Liver (tissue), 9 donors: Measurements from ENCODE around the gene P2RY14. TPM values are rescaled to one million over a fixed set of nuclear protein-coding genes. Genes with fewer than 3 reads are reported as not detected.

Source experiments
- DNase-seq: peaks from one replicate; pipeline ENCODE4 v3.0.0-alpha.2; 2017; ENCODE audit warnings: low spot score
- H3K27ac ChIP-seq, 2 donors: one replicate each; pipeline ENCODE4 v1.7.0; 2013; ENCODE audit warnings: inconsistent platforms in 2 of 2, low read length in 2 of 2, control low read depth in 1 of 2, low read depth in 1 of 2, mild to moderate bottlenecking in 1 of 2
- H3K27me3 ChIP-seq, 4 donors: one replicate each; pipeline versions ENCODE4 v1.6.1 to v1.7.0; 2013; ENCODE audit warnings: low read length in 3 of 4, inconsistent platforms in 1 of 4, mild to moderate bottlenecking in 1 of 4, moderate library complexity in 1 of 4; ENCODE audit not compliant: control insufficient read depth in 4 of 4, insufficient read depth in 4 of 4
- H3K36me3 ChIP-seq, 4 donors: one replicate each; pipeline versions ENCODE4 v1.6.1 to v1.7.0; 2013; ENCODE audit warnings: low read length in 3 of 4, mild to moderate bottlenecking in 3 of 4, low read depth in 1 of 4, moderate library complexity in 1 of 4; ENCODE audit not compliant: control insufficient read depth in 4 of 4, insufficient read depth in 3 of 4
- H3K4me1 ChIP-seq, 4 donors: one replicate each; pipeline versions ENCODE4 v1.6.1 to v1.7.0; 2013; ENCODE audit warnings: low read length in 3 of 4, mild to moderate bottlenecking in 3 of 4, moderate library complexity in 1 of 4; ENCODE audit not compliant: control insufficient read depth in 4 of 4, insufficient read depth in 4 of 4
- H3K4me3 ChIP-seq, 3 donors: one replicate each; pipeline versions ENCODE4 v1.6.1 to v1.7.0; 2013; ENCODE audit warnings: low read length in 3 of 3, control low read depth in 1 of 3, low read depth in 1 of 3, mild to moderate bottlenecking in 1 of 3
- H3K9ac ChIP-seq, 2 donors: one replicate each; pipeline ENCODE4 v1.7.0; 2013; ENCODE audit warnings: low read length in 2 of 2, mild to moderate bottlenecking in 2 of 2, moderate library complexity in 2 of 2, control low read depth in 1 of 2, low read depth in 1 of 2
- H3K9me3 ChIP-seq, 4 donors: one replicate each; pipeline versions ENCODE4 v1.6.1 to v1.7.0; 2013; ENCODE audit warnings: low read length in 3 of 4; ENCODE audit not compliant: control insufficient read depth in 4 of 4
- ATF3 ChIP-seq: IDR thresholded peaks from 2 replicates; pipeline ENCODE4 v1.6.1; 2016; ENCODE audit warnings: antibody characterized with exemption
- CTCF ChIP-seq: fragments of 150-350 bp; IDR thresholded peaks from 2 replicates; pipeline ENCODE4 v1.5.1; 2017; ENCODE audit warnings: improper control_type of control experiment, low read depth, low read length; ENCODE audit not compliant: missing input control
- EGR1 ChIP-seq, 2 donors: IDR thresholded peaks; 2 replicates each; pipeline ENCODE4 v1.6.1; 2016 to 2018; ENCODE audit warnings: antibody characterized with exemption in 2 of 2, low read depth in 2 of 2
- FOXA1 ChIP-seq: IDR thresholded peaks from 2 replicates; pipeline ENCODE4 v1.6.1; 2016; ENCODE audit warnings: antibody characterized with exemption
- FOXA2 ChIP-seq: IDR thresholded peaks from 2 replicates; pipeline ENCODE4 v1.6.1; 2016; ENCODE audit warnings: antibody characterized with exemption
- GABPA ChIP-seq, 2 donors: IDR thresholded peaks in 1 of 2; conservative IDR thresholded peaks in 1 of 2; 2 replicates each; pipeline ENCODE4 v1.6.1; 2016; ENCODE audit warnings: antibody characterized with exemption in 2 of 2, mild to moderate bottlenecking in 1 of 2, moderate library complexity in 1 of 2
- HNF4A ChIP-seq, 2 donors: conservative IDR thresholded peaks; 2 replicates each; pipeline ENCODE4 v1.6.1; 2016; ENCODE audit warnings: antibody characterized with exemption in 2 of 2, mild to moderate bottlenecking in 2 of 2
- HNF4G ChIP-seq: IDR thresholded peaks from 2 replicates; pipeline ENCODE4 v1.6.1; 2016; ENCODE audit warnings: antibody characterized with exemption
- JUND ChIP-seq, 2 donors: IDR thresholded peaks; 2 replicates each; pipeline ENCODE4 v1.6.1; 2016; ENCODE audit warnings: antibody characterized with exemption in 2 of 2
- MAX ChIP-seq: IDR thresholded peaks from 2 replicates; pipeline ENCODE4 v1.6.1; 2016; ENCODE audit warnings: antibody characterized with exemption
- NR2F2 ChIP-seq: IDR thresholded peaks from 2 replicates; pipeline ENCODE4 v1.6.1; 2016; ENCODE audit warnings: antibody characterized with exemption
- RAD21 ChIP-seq, 2 donors: IDR thresholded peaks; 2 replicates each; pipeline ENCODE4 v1.6.1; 2016; ENCODE audit warnings: antibody characterized with exemption in 2 of 2, mild to moderate bottlenecking in 2 of 2
- REST ChIP-seq: IDR thresholded peaks from 2 replicates; pipeline ENCODE4 v1.6.1; 2016; ENCODE audit warnings: antibody characterized with exemption, mild to moderate bottlenecking
- RXRA ChIP-seq, 2 donors: IDR thresholded peaks; 2 replicates each; pipeline ENCODE4 v1.6.1; 2017 to 2018; ENCODE audit warnings: antibody characterized with exemption in 2 of 2, mild to moderate bottlenecking in 1 of 2
- SP1 ChIP-seq: IDR thresholded peaks from 2 replicates; pipeline ENCODE4 v1.6.1; 2018; ENCODE audit warnings: antibody characterized with exemption, mild to moderate bottlenecking
- TAF1 ChIP-seq: conservative IDR thresholded peaks from 2 replicates; pipeline ENCODE4 v1.6.1; 2016; ENCODE audit warnings: antibody characterized with exemption, mild to moderate bottlenecking
- YY1 ChIP-seq: IDR thresholded peaks from 2 replicates; pipeline ENCODE4 v1.6.1; 2016; ENCODE audit warnings: antibody characterized with exemption, mild to moderate bottlenecking
- ZBTB33 ChIP-seq: IDR thresholded peaks from 2 replicates; pipeline ENCODE4 v1.6.1; 2016; ENCODE audit warnings: antibody characterized with exemption
- WGBS: extraction: QIAGEN DNeasy Blood & Tissue Kit; methylation state at CpG from one replicate; pipeline ENCODE4 v1.1.7; 2013; 5-methylcytosine and 5-hydroxymethylcytosine counted together
- polyA plus RNA-seq, 2 donors: library from polyadenylated mRNA; stranded (reverse) in 1 of 2; unstranded in 1 of 2; fragments of 200-250 nt in 1 of 2; fragments of >200 nt in 1 of 2; fragmentation: Nextera tagmentation in 1 of 2; extraction: Ambion mirVana in 1 of 2; gene quantifications; one replicate each; pipeline versions ENCODE4 v1.2.1 to v1.2.3, GENCODE V29; 2013 to 2015
- total RNA-seq, 2 donors: library from RNA; depleted of rRNA; stranded (reverse); fragments of >200 nt; gene quantifications; one replicate each; pipeline ENCODE4 v1.2.3, GENCODE V29; 2014
- donor health status: healthy.
- donor health status: healthy.
- donor health status: healthy.
- donor health status: healthy.
- donor health status: healthy.

P2RY14 gene
- total and polyA plus RNA-seq, 4 donors: 0.10 to 0.37 (median 0.22) TPM

GRCh38 chr3:151183265-151183671, 95.1 kb downstream of the P2RY14 start:
- H3K9me3 ChIP-seq: no peaks in the 10 kb centered on the region
- whole genome bisulfite sequencing: 62% methylated on average over 5 of the region's 5 CpGs
- H3K36me3 ChIP-seq: no peaks in the 10 kb centered on the region
- no peak overlapping the region for H3K4me3 ChIP-seq
- no peaks in the 10 kb centered on the region for H3K27me3 ChIP-seq
- no peak overlapping the region for H3K9ac ChIP-seq
- no peak overlapping the region for H3K27ac ChIP-seq
- no peak for DNase-seq
- no peak for TF ChIP-seq SP1
- no peak for TF ChIP-seq HNF4G
- TF ChIP-seq CTCF: no peak
- no peak for TF ChIP-seq FOXA1
- no peak for TF ChIP-seq REST
- TF ChIP-seq NR2F2: no peak
- TF ChIP-seq ATF3: no peak
- no peak for TF ChIP-seq ZBTB33
- no peak for TF ChIP-seq EGR1 (IDR thresholded peaks at IDR 0.05; ENCODE audit: low read depth in 2 of 2)
- TF ChIP-seq JUND (IDR thresholded peaks at IDR 0.05): no peak
- TF ChIP-seq GABPA (IDR thresholded peaks at IDR 0.05 in 1 of 2, conservative IDR thresholded peaks at IDR 0.05 in 1 of 2): no peak
- no peak for TF ChIP-seq YY1
- no peak for TF ChIP-seq TAF1
- no peak for TF ChIP-seq RAD21 (IDR thresholded peaks at IDR 0.05)
- no peak for TF ChIP-seq HNF4A (conservative IDR thresholded peaks at IDR 0.05)
- TF ChIP-seq MAX: no peak
- no peak for TF ChIP-seq FOXA2
- no peak for TF ChIP-seq RXRA (IDR thresholded peaks at IDR 0.05)
- no peaks in the 10 kb centered on the region for H3K4me1 ChIP-seq
